ENCODE results near the gene TBC1D14.

GRCh38 chr4:6951880-6952381 is 42.3 kb downstream of the TBC1D14 start:
- TF ChIP-seq REST (IDR thresholded peaks at IDR 0.05; ENCODE audit: insufficient read depth in 1 of 2, low read depth in 2 of 2, low read length in 2 of 2) (no peak), TAF1 (IDR thresholded peaks at IDR 0.05; ENCODE audit: borderline replicate concordance, insufficient read depth, low read length) (no peak)

All from PFSK-1 (cell line).